Mammary epithelial cell (primary cell): Measurements from ENCODE around the gene MICAL2.

Experiments
- EZH2 ChIP-seq: IDR thresholded peaks from 2 replicates; pipeline ENCODE4 v1.6.1; 2012; ENCODE audit warnings: low read length, inconsistent platforms, borderline replicate concordance
- TF ChIP-seq, protein P1 (sequence below), 2 donors: IDR thresholded peaks in 1 of 2; conservative IDR thresholded peaks in 1 of 2; 2 replicates each; pipeline ENCODE4 v1.5.1; 2011 to 2012; ENCODE audit warnings: inconsistent platforms in 2 of 2, low read length in 2 of 2, mild to moderate bottlenecking in 2 of 2, control low read depth in 1 of 2, low read depth in 1 of 2; ENCODE audit not compliant: insufficient read depth in 1 of 2; ENCODE audit errors: extremely low read depth in 1 of 2

DNA sequence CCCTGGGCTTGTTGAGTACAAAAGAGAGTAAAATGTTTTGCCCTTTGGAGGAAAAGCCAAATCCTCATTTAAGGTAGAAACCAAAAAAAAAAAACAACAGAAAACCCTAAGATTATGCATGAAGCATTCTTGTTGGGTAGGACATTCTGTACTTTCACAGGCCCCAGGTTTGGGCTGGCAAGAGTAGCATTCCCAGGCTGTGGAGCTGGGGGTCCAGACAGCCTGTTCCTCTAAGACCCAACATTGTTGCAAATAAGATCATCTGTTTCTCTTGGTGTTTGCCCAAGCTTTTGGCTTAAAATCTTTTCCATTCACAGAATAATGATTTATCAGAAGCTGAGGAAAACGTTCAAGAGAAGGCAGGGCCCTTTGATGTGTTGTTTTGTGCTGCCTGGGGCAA lies 123.8 kb downstream of the MICAL2 start:
- TF ChIP-seq, protein P1, sequence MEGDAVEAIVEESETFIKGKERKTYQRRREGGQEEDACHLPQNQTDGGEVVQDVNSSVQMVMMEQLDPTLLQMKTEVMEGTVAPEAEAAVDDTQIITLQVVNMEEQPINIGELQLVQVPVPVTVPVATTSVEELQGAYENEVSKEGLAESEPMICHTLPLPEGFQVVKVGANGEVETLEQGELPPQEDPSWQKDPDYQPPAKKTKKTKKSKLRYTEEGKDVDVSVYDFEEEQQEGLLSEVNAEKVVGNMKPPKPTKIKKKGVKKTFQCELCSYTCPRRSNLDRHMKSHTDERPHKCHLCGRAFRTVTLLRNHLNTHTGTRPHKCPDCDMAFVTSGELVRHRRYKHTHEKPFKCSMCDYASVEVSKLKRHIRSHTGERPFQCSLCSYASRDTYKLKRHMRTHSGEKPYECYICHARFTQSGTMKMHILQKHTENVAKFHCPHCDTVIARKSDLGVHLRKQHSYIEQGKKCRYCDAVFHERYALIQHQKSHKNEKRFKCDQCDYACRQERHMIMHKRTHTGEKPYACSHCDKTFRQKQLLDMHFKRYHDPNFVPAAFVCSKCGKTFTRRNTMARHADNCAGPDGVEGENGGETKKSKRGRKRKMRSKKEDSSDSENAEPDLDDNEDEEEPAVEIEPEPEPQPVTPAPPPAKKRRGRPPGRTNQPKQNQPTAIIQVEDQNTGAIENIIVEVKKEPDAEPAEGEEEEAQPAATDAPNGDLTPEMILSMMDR (conservative IDR thresholded peaks at IDR 0.05 in 1 of 2, IDR thresholded peaks at IDR 0.05 in 1 of 2; ENCODE audit: extremely low read depth in 1 of 2, insufficient read depth in 1 of 2, low read depth in 1 of 2, low read length in 2 of 2), result no peak
- no peak for TF ChIP-seq EZH2
